Epithelial cell of proximal tubule (primary cell): ENCODE data around the gene MAGEC3. TPM values are rescaled to one million over a fixed set of nuclear protein-coding genes. Genes with fewer than 3 reads are reported as not detected.

Experiments used
- DNase-seq: peaks from one replicate; pipeline ENCODE4 v3.0.0-alpha.2; 2011; ENCODE audit warnings: low read depth
- H3K4me3 ChIP-seq: 2 replicates; pipeline ENCODE4 v1.5.1; 2011; ENCODE audit warnings: low read depth, mild to moderate bottlenecking, low read length
- CTCF ChIP-seq: conservative IDR thresholded peaks from 2 replicates; pipeline ENCODE4 v1.5.1; 2012; ENCODE audit warnings: low read depth, mild to moderate bottlenecking, low read length
- total RNA-seq: library from RNA; depleted of rRNA; stranded (reverse); fragments of >200 nt; gene quantifications from 2 replicates; pipeline ENCODE4 v1.2.3, GENCODE V29; 2015

The MAGEC3 gene, protein sequence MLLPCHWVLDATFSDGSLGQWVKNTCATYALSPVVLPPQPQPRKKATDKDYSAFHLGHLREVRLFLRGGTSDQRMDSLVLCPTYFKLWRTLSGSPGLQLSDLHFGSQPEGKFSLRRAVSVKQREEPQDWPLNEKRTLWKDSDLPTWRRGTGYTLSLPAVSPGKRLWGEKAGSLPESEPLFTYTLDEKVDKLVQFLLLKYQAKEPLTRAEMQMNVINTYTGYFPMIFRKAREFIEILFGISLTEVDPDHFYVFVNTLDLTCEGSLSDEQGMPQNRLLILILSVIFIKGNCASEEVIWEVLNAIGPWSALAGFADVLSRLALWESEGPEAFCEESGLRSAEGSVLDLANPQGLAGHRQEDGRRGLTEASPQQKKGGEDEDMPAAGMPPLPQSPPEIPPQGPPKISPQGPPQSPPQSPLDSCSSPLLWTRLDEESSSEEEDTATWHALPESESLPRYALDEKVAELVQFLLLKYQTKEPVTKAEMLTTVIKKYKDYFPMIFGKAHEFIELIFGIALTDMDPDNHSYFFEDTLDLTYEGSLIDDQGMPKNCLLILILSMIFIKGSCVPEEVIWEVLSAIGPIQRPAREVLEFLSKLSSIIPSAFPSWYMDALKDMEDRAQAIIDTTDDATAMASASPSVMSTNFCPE
- not detected in 2 replicates for total RNA-seq

- H3K4me3 ChIP-seq, result no peak within 1 kb of the TSS
- no peak for DNase-seq
- no peak for TF ChIP-seq CTCF
These were observed at the start of gene MAGEC3 for GRCh38 chrX:141838016-141838415. MAGEC3 (plus strand) TSS chrX:141838316; CDS start chrX:141838316, 0 bp downstream.

DNA sequence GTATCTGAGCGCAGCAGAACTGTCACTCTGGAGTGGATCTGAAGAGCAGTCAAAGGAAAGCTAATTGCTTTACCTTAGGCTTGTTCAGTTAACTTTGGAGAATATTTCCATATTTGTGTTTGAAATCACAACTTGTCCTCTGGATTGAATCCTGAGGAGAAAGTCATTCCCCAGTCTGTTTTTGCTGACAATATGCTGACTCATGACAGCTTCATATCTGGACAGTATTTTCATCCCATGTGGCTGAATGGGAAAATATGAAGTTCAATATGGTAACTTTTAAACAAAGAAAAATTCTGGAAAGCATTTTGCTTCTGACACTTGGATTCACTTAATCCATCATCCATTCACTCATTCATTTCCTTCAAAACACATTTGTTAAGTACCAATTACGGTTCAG, 46.3 kb upstream of the MAGEC3 start:
- no peak for DNase-seq
- no peak overlapping the region for H3K4me3 ChIP-seq
- no peak for TF ChIP-seq CTCF

GRCh38 chrX:141811438-141811837, 26.7 kb upstream of the MAGEC3 start:
- DNase-seq, result no peak
- TF ChIP-seq CTCF, result no peak

DNA sequence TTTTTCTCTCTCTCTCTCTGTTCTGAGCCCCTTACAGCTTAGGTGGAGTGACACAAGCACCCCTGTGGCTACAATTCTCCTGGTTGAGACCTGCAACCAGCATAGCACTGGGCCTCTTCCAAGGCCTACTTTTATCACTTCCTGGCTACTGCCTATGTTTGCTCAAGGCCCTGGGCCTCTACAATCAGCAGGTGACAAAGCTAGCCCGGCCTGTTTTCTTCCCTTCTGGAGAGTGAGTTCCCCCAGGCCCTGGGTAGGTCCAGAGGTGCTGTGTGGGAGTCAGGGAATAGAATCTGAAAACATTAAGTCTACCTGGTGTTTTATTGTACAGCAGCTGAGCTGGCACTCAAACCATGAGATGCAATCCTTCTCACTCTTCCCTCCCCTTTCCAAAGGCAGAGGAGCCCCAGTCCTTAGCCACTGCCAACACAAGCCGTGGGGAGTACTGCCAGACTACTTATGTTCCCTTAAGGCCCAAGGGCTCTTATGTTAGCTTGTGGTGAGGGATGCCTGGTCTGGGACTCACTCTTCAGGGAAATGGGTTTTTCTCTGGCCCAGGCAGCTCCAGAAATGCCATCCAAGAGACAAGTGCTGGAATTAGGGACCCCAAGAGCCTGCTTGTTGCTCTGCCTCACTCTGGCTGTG, 23.8 kb upstream of the MAGEC3 start:
- DNase-seq, result no peak
- TF ChIP-seq CTCF, result no peak
- no peak overlapping the region for H3K4me3 ChIP-seq

More at GRCh38 chrX:141811438-141811837, 26.7 kb upstream of the MAGEC3 start:
- no peak overlapping the region for H3K4me3 ChIP-seq

DNA sequence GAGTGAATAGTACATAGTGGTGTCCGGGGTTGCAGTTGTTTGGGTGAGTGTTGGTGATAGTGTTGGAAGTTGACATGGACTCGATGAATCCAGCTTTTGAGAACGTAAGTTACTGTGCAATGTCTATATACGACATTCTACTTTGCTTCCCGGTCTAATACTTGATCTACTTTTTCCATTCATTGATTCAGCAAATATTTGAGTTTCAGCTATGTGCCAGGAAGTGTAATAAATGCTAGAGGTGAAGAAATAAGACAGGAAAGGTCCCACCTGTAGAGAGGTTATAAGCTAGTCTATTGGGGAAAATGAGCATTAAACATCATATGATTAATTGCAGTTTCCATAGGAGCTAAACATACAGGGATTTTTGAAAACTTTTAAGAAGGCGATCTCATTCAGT, 22.2 kb upstream of the MAGEC3 start:
- no peak for DNase-seq
- no peak overlapping the region for H3K4me3 ChIP-seq
- TF ChIP-seq CTCF, result no peak

DNA sequence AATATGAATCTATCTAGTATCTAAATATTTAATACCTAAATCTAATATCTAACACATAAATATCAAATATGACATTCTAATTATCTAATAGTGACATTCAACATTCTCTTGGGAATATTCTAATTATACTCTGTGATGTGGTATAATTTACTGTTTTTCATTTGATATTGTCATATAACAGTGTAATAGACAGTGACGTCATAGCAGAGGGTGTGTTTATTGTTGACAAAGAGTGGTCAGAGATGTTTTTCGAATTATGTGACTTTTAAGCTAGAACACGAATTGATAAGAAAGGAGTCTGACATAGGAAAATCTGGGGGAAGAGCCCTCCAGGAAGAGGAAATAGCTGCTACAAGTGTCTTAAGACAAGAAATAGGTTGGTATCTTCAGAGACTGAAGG, 5.9 kb upstream of the MAGEC3 start:
- no peak overlapping the region for H3K4me3 ChIP-seq
- no peak for DNase-seq

More for the DNA sequence above, 5.9 kb upstream of the MAGEC3 start:
- TF ChIP-seq CTCF, result no peak
